Hematopoietic multipotent progenitor cell treated with erythropoietin and hydrocortisone succinate and interleukin-3 and kit ligand, for 15 days (in vitro differentiated cells): ENCODE results near the gene ACTA1.
"Not testable (repeated sequence)": the region's sequence is repeated elsewhere in the genome, so short reads cannot be mapped to it uniquely, and the experiment has no call there.

ENCODE experiments used
- DNase-seq: peaks from one replicate; pipeline ENCODE4 v3.0.0-alpha.2; 2015; ENCODE audit warnings: low spot score

The ACTA1 gene

DNA sequence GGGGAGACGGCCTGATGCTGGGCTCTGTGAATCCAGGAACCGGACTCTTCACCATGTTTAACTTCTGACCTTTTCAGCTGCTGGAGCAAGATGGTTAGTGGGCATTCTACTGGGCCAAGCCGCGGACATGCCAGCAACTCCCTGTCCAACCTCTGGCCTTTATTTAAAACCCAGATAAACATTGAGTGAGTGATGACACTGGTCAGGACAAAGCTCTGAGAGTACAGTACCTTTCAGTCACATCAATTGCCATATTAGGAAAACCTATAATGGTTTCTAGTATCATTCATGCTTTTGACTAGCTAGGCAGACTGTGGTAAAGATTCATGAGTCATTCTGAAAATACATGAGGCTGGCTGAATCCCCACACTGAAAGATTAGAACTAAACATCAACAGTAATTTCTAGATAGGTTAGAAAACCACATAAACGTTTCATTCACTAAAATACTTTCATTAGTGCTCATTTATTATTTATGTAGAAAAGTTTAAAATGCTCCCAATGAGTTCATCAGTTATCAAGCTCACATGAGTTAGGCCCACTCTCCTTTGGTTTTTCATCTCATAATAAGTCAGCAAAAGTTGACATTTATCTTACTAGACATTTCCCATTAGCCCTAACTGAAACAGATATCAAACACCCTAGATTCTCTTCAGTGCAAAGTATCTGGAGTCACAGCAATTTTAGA is 7.1 kb upstream of the ACTA1 start:
- no peak for DNase-seq

GRCh38 chr1:229438021-229438420 is 4.1 kb upstream of the ACTA1 start:
- DNase-seq: no peak

- DNase-seq: no peak
These were observed 3.5 kb upstream of the ACTA1 start for GRCh38 chr1:229437443-229437842.

GRCh38 chr1:229436201-229436600 is 2.3 kb upstream of the ACTA1 start:
- DNase-seq: no peak

DNA sequence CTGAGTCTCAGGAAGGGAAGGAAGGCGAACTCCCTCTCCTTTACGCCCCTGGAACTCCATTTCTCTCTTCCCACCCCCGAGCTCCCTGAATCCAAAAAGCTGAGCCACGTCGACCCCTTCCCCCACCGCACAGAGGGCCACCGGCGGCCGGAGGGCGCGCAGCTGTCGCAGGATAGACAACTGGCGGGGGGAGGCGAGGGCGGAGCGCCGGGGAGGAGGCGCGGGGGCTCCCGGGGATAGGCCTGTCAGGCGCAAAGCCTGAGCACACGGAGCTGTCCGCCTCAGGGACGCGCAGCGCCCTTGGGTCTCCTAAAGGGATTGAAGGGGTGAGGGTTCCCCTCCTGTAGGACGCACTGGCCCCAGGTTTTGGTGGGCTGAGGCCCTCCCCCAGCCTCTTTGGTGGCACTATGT is 752 bp upstream of the ACTA1 start:
- no peak for DNase-seq

GRCh38 chr1:229433364-229434004 is 410 bp downstream of the ACTA1 start:
- DNase-seq: no peak

DNA sequence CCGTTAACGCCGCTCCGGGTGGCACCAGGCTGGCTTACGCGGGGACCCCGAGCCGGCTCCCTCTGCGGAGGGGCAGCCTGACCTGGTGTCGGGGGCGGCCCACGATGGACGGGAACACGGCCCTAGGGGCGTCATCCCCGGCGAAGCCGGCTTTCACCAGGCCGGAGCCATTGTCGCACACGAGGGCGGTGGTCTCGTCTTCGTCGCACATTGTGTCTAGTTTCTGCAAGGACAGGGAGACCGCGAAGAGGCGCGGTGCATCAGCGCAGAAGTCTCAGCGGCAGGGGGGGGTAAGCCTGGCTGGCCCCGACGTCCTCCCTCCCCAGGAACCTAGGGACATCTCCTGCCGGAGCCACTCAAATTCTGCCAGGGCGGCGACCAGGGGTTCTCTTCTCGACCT is 989 bp downstream of the ACTA1 start:
- DNase-seq: no peak

DNA sequence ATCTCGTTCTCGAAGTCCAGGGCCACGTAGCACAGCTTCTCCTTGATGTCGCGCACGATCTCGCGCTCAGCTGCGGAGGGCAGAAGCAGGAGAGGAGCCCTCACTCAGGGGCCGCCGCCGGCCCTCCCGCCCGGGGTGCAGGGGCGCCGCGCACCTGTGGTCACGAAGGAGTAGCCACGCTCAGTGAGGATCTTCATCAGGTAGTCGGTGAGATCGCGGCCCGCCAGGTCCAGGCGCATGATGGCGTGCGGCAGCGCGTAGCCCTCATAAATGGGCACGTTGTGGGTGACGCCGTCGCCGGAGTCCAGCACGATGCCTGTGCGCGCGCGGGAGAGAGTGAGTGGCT is 1.8 kb downstream of the ACTA1 start:
- DNase-seq: no peak

- no peak for DNase-seq
These were observed 2.4 kb downstream of the ACTA1 start for GRCh38 chr1:229431284-229432115.

DNA sequence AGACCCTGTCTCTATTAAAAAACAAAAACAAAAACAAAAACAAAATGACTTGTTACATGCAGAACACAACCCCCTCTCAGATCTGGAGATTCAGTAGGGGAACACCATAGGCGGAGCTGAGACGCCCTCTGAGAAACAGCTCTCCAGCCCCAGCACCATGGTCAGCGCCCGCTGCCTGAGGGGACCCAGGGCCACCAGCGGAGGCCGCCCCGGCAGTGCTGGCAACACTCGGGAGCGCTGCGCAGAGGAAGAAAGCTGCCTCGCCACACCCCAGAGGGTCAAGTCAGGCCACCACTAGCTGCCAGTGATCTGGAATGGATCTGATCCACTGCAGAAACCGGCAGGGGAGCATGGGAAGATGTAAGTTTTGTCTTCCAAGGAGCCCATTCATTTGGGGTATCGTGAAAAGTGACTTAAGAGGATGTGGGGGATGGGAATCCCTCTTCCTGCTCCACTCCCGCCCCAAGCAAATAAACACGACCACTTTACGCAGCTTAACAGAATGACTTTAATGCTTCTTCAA is 3.1 kb downstream of the ACTA1 start:
- DNase-seq: no peak

GRCh38 chr1:229428256-229428655 is 5.6 kb downstream of the ACTA1 start:
- no peak for DNase-seq

- DNase-seq: no peak
These were observed 6.3 kb downstream of the ACTA1 start for GRCh38 chr1:229427572-229427971.

GRCh38 chr1:229425564-229426159 is 8.2 kb downstream of the ACTA1 start:
- no peak for DNase-seq

DNA sequence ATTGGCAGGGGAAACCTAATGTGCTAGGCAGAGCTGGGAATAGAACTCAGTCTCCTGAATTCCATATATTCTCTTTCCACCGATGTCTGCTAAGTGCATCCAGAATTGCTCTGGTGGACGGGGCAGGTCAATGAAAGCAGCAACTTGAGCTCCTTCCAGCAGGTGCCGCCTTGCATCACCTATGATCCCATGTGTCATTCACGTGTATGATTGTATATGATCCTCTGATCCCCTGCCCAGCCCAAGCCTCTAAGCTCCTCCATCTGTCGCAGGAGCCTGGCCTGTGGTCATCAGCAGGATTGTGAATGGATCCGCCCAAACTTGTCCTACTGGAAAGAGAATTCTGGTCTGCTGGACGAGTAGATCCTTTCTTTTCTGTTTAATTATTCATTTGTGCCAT is 13.1 kb downstream of the ACTA1 start:
- DNase-seq: no peak

DNA sequence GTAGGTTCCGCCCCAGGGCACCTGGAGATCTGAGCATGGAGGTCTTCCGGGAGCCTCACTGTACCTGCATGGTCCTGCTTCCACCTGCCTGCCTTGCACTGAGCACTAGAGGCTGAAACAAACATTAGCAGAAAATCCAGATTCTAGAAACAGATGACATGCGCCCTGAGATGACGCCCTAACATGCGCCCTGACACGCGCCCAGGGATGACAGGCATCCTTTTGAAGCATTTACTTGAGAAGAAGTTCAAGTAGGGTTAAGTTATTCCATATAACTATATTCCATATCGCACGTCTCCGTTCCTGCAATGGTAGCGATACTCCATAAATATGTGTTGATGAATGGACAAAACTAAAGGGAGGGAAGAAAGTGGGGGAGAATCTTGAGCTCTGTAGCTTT is 13.7 kb downstream of the ACTA1 start:
- DNase-seq: no peak

DNA sequence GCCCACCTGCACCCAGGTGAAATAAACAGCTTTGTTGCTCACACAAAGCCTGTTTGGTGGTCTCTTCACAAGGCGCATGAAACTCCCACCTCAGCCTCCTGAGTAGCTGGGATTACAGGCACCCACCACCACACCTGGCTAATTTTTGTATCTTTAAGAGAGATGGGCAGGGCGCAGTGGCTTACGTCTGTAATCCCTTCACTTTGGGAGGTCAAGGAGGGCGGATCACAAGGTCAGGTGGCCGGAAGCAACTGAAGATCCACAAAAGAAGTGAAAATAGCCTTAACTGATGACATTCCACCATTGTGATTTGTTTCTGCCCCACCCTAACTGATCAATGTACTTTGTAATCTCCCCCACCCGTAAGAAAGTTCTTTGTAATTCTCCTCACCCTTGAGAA is 15.3 kb downstream of the ACTA1 start:
- DNase-seq: not testable (repeated sequence)

- not testable (repeated sequence) for DNase-seq
These were observed 21.1 kb downstream of the ACTA1 start for GRCh38 chr1:229412810-229413209.

- no peak for DNase-seq
These were observed 21.8 kb downstream of the ACTA1 start for GRCh38 chr1:229412056-229412455.

- no peak for DNase-seq
These were observed 22.3 kb downstream of the ACTA1 start for GRCh38 chr1:229411434-229412055.

- no peak for DNase-seq
These were observed 23.0 kb downstream of the ACTA1 start for GRCh38 chr1:229410692-229411433.

DNA sequence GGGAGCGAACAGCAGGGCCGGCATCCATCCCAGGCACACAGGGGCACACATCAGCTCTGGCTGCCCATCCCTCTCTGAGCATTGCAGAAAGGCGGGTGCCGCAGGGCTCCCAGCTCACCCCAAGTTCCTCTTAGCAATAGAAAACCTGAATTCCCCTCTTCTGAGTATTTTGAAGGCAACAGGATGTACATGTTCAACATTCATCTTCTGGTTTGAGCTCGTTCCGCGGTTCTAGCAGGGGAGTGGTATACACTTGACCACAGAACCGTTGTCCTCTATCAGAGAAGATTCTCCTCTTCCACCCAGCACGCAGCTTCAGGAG is 23.6 kb downstream of the ACTA1 start:
- DNase-seq: no peak
